ENCODE results near the gene TMEM114.

The TMEM114 gene

DNA sequence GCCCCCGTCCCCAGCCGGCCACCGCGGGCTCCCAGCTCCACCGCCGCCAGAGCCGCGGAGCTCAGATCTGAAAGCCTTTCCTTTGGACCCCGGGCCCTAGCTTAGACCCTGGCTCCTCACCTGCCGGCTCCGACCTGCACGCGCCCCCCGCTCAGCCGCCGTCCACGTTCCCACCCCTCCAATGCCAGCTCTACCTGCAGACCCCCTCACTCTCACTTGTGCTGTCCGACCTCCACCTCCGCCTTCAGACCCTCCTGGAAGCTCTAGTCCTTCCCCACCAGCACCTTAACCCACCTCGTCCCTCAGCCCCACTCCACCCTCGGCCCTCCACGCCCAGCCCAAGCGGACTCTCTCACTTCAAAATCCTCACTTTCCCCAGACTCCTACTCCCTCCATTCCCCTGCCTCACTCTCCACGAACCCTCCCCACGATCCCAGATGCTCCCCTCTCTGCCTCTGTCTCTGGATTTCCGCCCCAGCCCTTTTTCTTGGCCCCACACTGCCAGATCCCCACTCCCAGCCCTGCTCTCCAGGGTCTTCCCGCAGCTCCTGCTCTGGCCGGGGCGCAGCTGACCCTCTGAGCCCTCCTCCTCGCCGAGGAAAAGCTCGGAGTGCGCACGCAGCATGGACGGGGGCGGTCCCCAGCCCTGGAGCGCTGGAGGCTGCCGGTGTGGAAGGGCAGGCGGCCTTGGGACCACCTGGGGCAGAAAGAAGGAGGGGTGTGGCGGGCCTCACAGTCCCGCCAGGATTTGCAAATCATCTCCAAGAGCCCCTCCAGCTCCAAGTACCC lies at the start of gene TMEM114:
Gene TMEM114, minus strand, starts transcription at position 612 of the 789 bp plus-strand sequence. CDS start 673 bp downstream, outside the sequence.
- DNase-seq (ENCODE audit: extremely low spot score): no peak
- ChIA-PET CTCF (no interaction called here), POLR2A (no interaction called here)
- TF ChIP-seq, protein P1, sequence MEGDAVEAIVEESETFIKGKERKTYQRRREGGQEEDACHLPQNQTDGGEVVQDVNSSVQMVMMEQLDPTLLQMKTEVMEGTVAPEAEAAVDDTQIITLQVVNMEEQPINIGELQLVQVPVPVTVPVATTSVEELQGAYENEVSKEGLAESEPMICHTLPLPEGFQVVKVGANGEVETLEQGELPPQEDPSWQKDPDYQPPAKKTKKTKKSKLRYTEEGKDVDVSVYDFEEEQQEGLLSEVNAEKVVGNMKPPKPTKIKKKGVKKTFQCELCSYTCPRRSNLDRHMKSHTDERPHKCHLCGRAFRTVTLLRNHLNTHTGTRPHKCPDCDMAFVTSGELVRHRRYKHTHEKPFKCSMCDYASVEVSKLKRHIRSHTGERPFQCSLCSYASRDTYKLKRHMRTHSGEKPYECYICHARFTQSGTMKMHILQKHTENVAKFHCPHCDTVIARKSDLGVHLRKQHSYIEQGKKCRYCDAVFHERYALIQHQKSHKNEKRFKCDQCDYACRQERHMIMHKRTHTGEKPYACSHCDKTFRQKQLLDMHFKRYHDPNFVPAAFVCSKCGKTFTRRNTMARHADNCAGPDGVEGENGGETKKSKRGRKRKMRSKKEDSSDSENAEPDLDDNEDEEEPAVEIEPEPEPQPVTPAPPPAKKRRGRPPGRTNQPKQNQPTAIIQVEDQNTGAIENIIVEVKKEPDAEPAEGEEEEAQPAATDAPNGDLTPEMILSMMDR (IDR thresholded peaks at IDR 0.05; ENCODE audit: control extremely low read depth, extremely low read depth, low read depth, missing control alignments): no peak

DNA sequence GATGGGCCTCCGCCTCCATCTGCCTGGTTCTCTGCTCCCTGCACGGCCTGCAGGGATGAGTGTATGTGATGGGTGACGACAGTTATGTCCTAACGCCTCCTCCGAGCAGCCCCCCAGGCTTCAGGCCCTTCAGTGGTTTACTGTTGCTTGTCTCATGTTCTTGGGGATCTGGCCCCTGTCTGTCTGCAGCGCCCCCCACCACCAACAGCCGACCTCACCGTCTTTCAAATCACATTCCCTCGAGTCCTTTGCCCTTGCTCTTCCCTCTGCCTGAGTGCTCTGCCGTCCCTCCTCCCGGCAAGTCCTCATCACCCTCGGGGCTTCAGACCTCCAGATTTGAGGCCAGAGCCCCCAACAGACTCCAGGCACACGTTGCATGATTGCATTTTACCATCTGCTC lies 49.4 kb upstream of the TMEM114 start:
- POLR2A ChIA-PET: no interaction called here
- CTCF ChIA-PET: interaction anchor here (1.1 kb wide), 1 partner anchor 10 kb away, joined by 3 read pairs; no protein-coding TSS in a partner anchor
- TF ChIP-seq, protein P1 (IDR thresholded peaks at IDR 0.05; ENCODE audit: control extremely low read depth, extremely low read depth, low read depth, missing control alignments): no peak
- DNase-seq (ENCODE audit: extremely low spot score): no peak

DNA sequence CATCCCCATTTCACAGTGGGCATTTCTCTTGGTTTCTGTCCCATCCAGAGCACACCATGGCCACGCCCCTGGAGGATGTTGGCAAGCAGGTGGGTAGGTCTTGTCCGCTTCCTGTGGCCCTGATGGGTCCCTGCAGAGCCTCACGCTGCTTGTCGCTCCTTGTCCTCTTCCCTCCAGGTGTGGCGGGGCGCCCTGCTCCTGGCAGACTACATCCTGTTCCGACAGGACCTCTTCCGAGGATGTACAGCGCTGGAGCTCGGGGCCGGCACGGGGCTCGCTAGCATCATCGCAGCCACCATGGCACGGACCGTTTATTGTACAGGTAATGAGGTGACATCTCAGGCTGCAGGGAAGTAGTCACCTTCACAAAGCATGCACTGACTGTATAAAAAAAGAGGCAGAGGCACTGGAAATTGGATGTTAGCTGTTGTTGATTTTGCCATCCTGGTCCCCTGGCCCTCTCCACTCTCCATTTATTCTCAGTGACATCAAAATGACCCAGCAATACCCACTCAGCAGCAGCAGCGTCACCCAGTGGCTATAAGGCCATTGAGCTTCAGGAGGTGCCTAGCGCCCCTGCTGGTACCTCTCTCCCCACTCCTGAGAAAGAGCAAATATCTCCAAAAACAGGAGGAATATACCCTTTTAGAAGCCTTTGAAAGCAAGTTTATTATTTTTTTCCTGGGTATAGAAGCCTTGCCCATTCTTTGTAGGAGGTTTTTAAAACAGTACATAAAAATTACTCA lies 44.9 kb upstream of the TMEM114 start:
- TF ChIP-seq, protein P1 (IDR thresholded peaks at IDR 0.05; ENCODE audit: control extremely low read depth, extremely low read depth, low read depth, missing control alignments): no peak
- ChIA-PET CTCF (interaction anchor here (1.2 to 2.5 kb wide), 6 partner anchors 10 to 68 kb away, joined by 3 to 8 read pairs (median 4); no protein-coding TSS in a partner anchor), POLR2A (no interaction called here)
- no peak for DNase-seq (ENCODE audit: extremely low spot score)

DNA sequence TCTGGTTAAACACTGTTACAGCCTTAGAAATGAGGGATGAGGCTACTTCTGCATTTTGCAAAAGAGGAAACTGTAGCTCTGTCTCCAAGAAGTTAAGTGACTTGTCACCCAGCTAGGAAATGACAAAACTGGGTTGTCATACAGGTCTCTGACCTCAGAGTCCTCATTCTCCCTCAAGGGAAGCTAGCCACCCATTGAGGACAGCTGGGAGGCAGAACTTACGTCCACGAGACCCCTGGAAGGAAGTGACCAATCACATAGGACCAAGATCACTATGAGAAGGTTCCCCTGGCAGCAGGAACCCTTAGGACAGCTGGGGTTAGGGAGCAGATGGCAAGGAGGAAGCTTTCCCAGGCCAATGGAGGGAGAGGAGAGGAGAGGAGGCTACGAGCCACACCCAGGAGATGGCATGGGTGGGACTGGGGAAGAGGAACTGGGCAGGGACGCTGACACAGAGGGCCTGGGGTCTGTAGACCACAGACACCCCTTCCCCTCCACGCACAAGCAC lies 42.4 kb upstream of the TMEM114 start:
- CTCF ChIA-PET: interaction anchor here (1.3 kb wide), 1 partner anchor 506 kb away, joined by 4 read pairs; no protein-coding TSS in a partner anchor
- TF ChIP-seq, protein P1 (IDR thresholded peaks at IDR 0.05; ENCODE audit: control extremely low read depth, extremely low read depth, low read depth, missing control alignments): no peak
- POLR2A ChIA-PET: no interaction called here
- no peak for DNase-seq (ENCODE audit: extremely low spot score)

DNA sequence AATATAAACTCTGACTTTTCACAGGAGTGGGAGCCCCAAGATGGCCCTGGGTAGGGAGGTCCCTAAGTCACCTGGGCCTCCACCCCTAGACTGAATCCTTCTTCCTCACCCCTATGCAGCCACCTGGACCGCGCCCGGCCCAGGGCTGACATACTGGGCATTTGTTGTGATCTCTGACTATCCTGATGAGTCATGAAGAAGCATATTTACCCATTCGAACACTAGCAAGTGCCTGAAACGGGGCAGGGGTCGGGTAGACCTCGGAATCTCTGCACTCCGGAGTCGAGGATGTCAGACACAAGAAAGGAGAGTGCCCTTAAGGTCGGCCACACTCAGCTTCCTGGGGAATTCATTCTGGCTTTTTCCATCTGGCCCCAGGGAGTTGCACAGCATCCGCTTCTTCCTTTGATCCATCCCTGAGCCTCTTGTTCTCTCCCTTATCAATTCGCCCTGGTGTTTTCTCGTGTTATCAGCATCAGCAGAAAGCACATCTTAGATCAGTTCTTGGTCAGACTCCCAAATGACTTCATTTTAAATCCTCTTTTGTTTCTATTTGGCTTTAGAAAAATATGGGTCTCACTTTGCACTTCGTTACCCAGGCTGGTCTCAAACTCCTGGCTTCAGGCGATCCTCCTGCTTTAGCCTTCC lies 41.6 kb upstream of the TMEM114 start:
- TF ChIP-seq, protein P1 (IDR thresholded peaks at IDR 0.05; ENCODE audit: control extremely low read depth, extremely low read depth, low read depth, missing control alignments): no peak
- CTCF ChIA-PET: no interaction called here
- POLR2A ChIA-PET: no interaction called here
- DNase-seq (ENCODE audit: extremely low spot score): no peak

DNA sequence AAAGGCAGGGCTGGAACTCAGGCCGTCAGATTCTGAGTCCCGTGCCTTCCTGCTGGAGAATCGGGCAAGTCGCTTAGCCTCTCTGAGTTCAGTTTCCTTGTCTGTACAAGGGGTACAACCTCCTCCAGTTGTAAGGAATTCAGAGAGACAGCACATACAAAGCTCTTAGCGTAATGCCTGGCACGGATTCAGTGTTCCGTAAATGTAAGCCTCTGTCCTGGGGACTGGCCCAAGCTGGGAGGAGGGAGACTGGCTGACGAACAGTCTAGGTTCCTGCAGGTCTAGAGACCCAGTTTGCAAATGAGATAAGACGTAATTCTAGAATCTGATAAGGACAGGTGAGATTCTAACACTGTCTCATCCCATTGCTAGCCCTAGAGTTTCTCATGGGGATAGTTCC lies 41.1 kb upstream of the TMEM114 start:
- TF ChIP-seq, protein P1 (IDR thresholded peaks at IDR 0.05; ENCODE audit: control extremely low read depth, extremely low read depth, low read depth, missing control alignments): no peak
- no peak for DNase-seq (ENCODE audit: extremely low spot score)
- POLR2A ChIA-PET: no interaction called here
- CTCF ChIA-PET: interaction anchor here (1.3 kb wide), 1 partner anchor 13 kb away, joined by 4 read pairs; no protein-coding TSS in a partner anchor

Data from GM10248 (cell line).